Measurements from ENCODE around the gene GSG1L.

Gene GSG1L

DNA sequence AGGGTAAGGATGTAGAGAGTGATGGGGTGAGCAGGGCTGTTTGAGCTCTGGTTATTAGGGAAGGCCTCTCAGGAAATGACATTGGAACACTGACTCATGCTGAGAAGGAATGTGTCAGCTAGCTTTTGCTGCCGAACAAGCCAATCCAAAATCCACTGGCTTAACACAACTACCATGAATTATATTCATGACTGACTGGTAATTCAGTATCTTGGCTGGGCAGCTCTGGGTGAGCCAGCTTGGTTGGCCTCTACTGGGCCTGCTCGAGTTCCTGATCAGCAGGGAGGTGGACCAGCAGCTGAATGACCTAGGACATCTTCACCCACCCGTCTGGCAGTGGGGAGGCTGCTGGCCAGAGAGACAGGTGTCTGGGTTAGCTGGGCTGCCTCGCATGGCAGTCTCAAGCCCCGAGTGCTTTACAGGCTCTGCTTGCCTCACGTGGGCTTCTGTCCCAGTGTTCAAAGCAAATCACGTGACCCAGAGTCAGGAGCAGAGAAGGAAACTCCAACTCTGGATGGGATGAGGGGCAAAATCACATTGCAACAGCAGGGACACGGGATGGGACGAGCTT, 304.1 kb downstream of the GSG1L start:
- H3K79me2 ChIP-seq (ENCODE audit: insufficient read depth, low read length): no peaks in the 10 kb centered on the region
- H3K4me3 ChIP-seq (ENCODE audit: insufficient read depth, low read length, poor library complexity, severe bottlenecking): no peak overlapping the region
- no peaks in the 10 kb centered on the region; the same call in 1 of the 2 replicates for H3K36me3 ChIP-seq (ENCODE audit: low read length)
- H3K27ac ChIP-seq (ENCODE audit: low read depth, low read length): no peak overlapping the region
- H3K9me3 ChIP-seq (ENCODE audit: insufficient read depth, low read length): no peaks in the 10 kb centered on the region
- no peaks in the 10 kb centered on the region for H4K20me1 ChIP-seq (ENCODE audit: low read depth, low read length)
- H3K9ac ChIP-seq (ENCODE audit: low read length): no peak overlapping the region
- H2AFZ ChIP-seq (ENCODE audit: low read depth, low read length, severe bottlenecking): no peak overlapping the region
- H3K27me3 ChIP-seq (ENCODE audit: low read length): no peaks in the 10 kb centered on the region
- no peaks in the 10 kb centered on the region for H3F3A ChIP-seq (ENCODE audit: insufficient read depth)
- no peaks in the 10 kb centered on the region for H3K9me2 ChIP-seq (replicated peaks; ENCODE audit: insufficient read depth, low read length)
- TF ChIP-seq, protein P1, sequence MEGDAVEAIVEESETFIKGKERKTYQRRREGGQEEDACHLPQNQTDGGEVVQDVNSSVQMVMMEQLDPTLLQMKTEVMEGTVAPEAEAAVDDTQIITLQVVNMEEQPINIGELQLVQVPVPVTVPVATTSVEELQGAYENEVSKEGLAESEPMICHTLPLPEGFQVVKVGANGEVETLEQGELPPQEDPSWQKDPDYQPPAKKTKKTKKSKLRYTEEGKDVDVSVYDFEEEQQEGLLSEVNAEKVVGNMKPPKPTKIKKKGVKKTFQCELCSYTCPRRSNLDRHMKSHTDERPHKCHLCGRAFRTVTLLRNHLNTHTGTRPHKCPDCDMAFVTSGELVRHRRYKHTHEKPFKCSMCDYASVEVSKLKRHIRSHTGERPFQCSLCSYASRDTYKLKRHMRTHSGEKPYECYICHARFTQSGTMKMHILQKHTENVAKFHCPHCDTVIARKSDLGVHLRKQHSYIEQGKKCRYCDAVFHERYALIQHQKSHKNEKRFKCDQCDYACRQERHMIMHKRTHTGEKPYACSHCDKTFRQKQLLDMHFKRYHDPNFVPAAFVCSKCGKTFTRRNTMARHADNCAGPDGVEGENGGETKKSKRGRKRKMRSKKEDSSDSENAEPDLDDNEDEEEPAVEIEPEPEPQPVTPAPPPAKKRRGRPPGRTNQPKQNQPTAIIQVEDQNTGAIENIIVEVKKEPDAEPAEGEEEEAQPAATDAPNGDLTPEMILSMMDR (IDR thresholded peaks at IDR 0.05; ENCODE audit: insufficient read depth, low read length, poor library complexity, severe bottlenecking): no peak
- TF ChIP-seq EZH2phosphoT487 (conservative IDR thresholded peaks at IDR 0.05; ENCODE audit: low read length): no peak
- H3K4me2 ChIP-seq (ENCODE audit: low read depth, low read length, poor library complexity, severe bottlenecking): no peak overlapping the region

DNA sequence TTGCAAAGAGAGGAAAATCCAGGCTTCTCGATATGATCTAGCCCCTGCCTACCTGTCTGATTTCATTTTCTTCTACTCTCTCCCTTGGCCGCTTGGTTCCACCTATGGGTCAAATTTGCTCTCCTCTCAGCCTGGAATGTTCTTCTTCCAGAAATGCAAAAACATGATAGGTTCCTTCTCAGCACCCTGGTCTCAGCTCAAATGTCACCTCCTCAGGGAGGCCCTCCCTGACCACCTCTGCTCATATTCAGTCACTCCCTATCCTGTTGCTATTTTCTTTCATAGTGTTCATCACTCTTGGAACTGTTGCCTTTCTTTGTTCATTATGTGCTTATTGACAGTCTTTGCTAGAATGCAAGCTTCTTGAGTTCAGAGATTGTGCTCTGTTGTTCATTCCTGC, 305.0 kb downstream of the GSG1L start:
- TF ChIP-seq, protein P1 (IDR thresholded peaks at IDR 0.05; ENCODE audit: insufficient read depth, low read length, poor library complexity, severe bottlenecking): no peak
- no peak for TF ChIP-seq EZH2phosphoT487 (conservative IDR thresholded peaks at IDR 0.05; ENCODE audit: low read length)
- Histone ChIP-seq H3K9me3 (ENCODE audit: insufficient read depth, low read length) (no peaks in the 10 kb centered on the region), H3K4me3 (ENCODE audit: insufficient read depth, low read length, poor library complexity, severe bottlenecking) (no peak overlapping the region), H3F3A (ENCODE audit: insufficient read depth) (no peaks in the 10 kb centered on the region), H4K20me1 (ENCODE audit: low read depth, low read length) (no peaks in the 10 kb centered on the region), H3K36me3 (ENCODE audit: low read length) (no peaks in the 10 kb centered on the region), H3K27me3 (ENCODE audit: low read length) (no peaks in the 10 kb centered on the region), H3K9me2 (replicated peaks; ENCODE audit: insufficient read depth, low read length) (no peaks in the 10 kb centered on the region), H3K4me2 (ENCODE audit: low read depth, low read length, poor library complexity, severe bottlenecking) (no peak overlapping the region), H3K9ac (ENCODE audit: low read length) (no peak overlapping the region), H2AFZ (ENCODE audit: low read depth, low read length, severe bottlenecking) (no peak overlapping the region), H3K27ac (ENCODE audit: low read depth, low read length) (no peak overlapping the region), H3K79me2 (ENCODE audit: insufficient read depth, low read length) (no peaks in the 10 kb centered on the region)

DNA sequence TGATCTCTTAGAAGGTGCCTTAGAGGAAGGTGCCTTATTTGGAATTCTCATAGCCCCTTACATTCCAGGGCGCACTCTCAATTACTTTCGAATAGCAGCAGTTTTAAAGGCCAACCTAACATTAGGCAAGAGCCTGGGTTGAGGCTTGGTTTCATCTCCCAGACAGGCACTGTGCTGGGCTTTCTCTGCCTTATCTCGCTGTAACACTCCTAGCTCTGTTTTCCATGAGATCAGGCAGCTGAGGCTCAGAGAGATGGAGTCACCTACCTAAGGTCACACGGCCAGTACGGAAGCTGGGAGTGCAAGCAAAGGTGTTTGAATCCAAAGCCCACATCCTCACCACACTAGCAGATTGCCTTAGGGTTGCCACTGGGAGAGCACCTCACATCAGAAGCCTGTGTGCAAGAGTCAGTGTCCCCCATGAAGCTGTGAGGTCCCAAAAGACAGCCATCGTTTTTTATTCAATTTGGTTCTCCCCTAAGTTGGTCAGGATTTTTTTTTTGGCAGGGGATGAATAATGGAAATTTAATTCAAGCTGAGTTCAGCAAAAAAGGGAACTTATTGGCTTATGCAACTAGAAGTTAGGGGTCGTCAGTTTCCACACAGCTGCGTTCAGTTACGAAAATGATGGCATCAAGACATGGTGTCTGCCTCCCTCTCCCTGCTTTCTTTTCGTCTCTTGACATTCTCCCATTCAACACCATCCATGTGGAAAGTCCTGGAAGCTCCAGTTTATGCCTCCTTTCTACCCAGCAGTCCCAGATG, 307.1 kb downstream of the GSG1L start:
- no peak overlapping the region for H3K9ac ChIP-seq (ENCODE audit: low read length)

More for the DNA sequence above, 307.1 kb downstream of the GSG1L start:
- Histone ChIP-seq H3K27me3 (ENCODE audit: low read length) (no peaks in the 10 kb centered on the region), H3K79me2 (ENCODE audit: insufficient read depth, low read length) (no peaks in the 10 kb centered on the region), H2AFZ (ENCODE audit: low read depth, low read length, severe bottlenecking) (no peak overlapping the region), H3F3A (ENCODE audit: insufficient read depth) (no peaks in the 10 kb centered on the region), H3K4me3 (ENCODE audit: insufficient read depth, low read length, poor library complexity, severe bottlenecking) (no peak overlapping the region), H3K27ac (ENCODE audit: low read depth, low read length) (no peak overlapping the region), H3K36me3 (ENCODE audit: low read length) (no peaks in the 10 kb centered on the region), H3K4me2 (ENCODE audit: low read depth, low read length, poor library complexity, severe bottlenecking) (no peak overlapping the region), H4K20me1 (ENCODE audit: low read depth, low read length) (no peaks in the 10 kb centered on the region), H3K9me3 (ENCODE audit: insufficient read depth, low read length) (no peaks in the 10 kb centered on the region), H3K9me2 (replicated peaks; ENCODE audit: insufficient read depth, low read length) (no peaks in the 10 kb centered on the region)
- TF ChIP-seq, protein P1 (IDR thresholded peaks at IDR 0.05; ENCODE audit: insufficient read depth, low read length, poor library complexity, severe bottlenecking): no peak
- no peak for TF ChIP-seq EZH2phosphoT487 (conservative IDR thresholded peaks at IDR 0.05; ENCODE audit: low read length)
